Activated T-helper 17 cell treated with anti-CD3 and anti-CD28 coated beads, Interleukin-2, amount 50 U/mL, for 72 hours (primary cell): ENCODE results near the gene PDLIM4. TPM values are rescaled to one million over a fixed set of nuclear protein-coding genes. Genes with fewer than 3 reads are reported as not detected.

ENCODE experiments used
- ATAC-seq: fragments of 150-1000 bp; cut with Tn5 transposase; replicated peaks from 2 replicates; pipeline ENCODE4 v1.10.0; 2021; ENCODE audit warnings: mild to moderate bottlenecking, moderate library complexity
- H3K27ac Mint-ChIP-seq: one replicate; pipeline ENCODE4 v1.8.0; 2022; ENCODE audit warnings: mixed read lengths
- H3K27me3 Mint-ChIP-seq: one replicate; pipeline ENCODE4 v1.8.0; 2022; ENCODE audit warnings: mixed read lengths
- H3K36me3 Mint-ChIP-seq: one replicate; pipeline ENCODE4 v1.8.0; 2022; ENCODE audit warnings: low read depth, mild to moderate bottlenecking, mixed read lengths
- H3K4me1 Mint-ChIP-seq: one replicate; pipeline ENCODE4 v1.8.0; 2022; ENCODE audit warnings: mixed read lengths
- H3K4me3 Mint-ChIP-seq: one replicate; pipeline ENCODE4 v1.8.0; 2022; ENCODE audit warnings: mild to moderate bottlenecking, mixed read lengths
- H3K9me3 Mint-ChIP-seq: one replicate; pipeline ENCODE4 v1.8.0; 2022; ENCODE audit warnings: mixed read lengths
- total RNA-seq, 2 donors: library from RNA; stranded (reverse); gene quantifications; one replicate each; pipeline ENCODE4 v1.2.3, GENCODE V29; 2022

The PDLIM4 gene
- total RNA-seq, 2 donors from 2014 or later = not detected

DNA sequence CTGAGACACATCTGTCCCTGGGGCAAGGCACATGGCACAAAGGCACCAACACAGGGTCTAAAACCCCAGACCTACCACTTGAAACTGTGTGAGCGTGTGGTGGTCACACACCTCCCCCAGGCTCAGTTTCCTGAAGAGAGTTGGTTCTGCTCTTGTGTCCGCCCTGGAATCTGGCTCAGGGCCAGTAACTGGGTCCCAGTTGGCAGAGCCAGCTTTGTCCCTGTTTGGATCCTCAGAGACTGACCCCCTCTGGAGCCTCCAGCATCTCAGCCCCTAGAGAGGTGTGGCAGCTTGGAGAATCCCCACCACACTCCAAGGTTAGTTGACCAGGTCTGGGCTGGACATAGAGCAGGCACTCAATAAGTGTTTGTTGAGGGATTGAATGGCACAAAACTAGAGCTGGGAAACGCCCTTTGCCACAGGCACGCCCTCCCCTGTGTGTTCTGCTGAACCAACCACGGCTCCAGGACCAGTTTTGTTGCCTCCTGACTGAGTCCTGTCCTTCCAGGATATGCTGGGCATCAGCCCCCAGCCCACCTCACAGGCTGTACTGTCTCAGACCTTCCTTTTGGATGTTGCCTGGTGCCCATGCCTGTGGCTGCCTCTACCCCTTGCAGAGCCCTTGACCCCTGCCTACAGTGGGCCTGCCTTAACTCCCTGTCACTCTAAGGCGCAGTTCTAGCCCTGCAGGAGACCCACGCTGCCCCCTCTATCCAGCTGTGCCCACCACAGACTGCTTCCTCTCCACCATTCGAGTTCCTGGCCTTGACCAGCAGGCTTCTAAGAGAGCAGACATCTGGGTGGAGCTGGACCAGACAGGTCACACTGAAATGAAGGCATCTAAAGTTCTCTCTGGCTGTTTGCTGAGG is 3.8 kb upstream of the PDLIM4 start:
- ATAC-seq = no peak
- H3K4me1 Mint-ChIP-seq = no peaks in the 10 kb centered on the region

DNA sequence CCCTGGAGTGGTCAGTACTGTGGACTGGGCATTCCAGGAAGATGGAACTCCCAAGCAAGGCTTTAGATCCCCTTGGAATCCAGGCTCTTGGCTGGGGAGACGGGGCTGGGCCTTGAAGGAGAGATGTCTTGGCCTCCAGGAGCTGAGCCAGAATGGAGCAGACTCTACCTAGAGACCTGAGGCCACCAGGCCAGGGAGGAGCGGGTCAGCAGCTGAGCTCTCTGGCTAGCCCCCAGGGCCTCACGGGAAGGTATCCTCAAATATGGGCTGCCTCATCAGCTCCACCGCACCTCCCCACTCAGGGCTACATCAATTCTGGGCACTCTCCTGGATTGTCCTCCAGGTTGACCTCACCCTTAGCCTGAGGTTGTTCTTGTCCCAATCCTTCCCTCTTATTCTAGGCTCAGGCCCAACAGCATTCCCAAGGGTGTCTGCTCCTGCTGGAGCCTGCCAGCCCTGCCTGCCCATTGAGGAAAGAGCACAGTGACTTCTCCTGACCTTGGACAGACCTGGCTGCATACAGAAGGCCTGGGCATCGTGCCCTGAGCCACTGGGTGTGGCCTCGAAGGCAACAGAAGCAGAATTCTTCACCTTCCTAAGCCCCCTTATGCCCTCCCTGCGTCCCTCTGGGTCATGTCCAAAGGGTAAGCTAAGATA is 3.0 kb upstream of the PDLIM4 start:
- Mint-ChIP-seq H3K9me3 (no peaks in the 10 kb centered on the region), H3K27me3 (peaks cover 7% of the 10 kb centered on the region), H3K4me3 (no peak overlapping the region), H3K36me3 (no peaks in the 10 kb centered on the region), H3K4me1 (no peaks in the 10 kb centered on the region), H3K27ac (no peak overlapping the region)
- ATAC-seq = no peak

More for the DNA sequence above, 3.8 kb upstream of the PDLIM4 start:
- Mint-ChIP-seq H3K27ac (no peak overlapping the region), H3K4me3 (no peak overlapping the region), H3K27me3 (peaks cover 7% of the 10 kb centered on the region), H3K9me3 (no peaks in the 10 kb centered on the region), H3K36me3 (no peaks in the 10 kb centered on the region)

DNA sequence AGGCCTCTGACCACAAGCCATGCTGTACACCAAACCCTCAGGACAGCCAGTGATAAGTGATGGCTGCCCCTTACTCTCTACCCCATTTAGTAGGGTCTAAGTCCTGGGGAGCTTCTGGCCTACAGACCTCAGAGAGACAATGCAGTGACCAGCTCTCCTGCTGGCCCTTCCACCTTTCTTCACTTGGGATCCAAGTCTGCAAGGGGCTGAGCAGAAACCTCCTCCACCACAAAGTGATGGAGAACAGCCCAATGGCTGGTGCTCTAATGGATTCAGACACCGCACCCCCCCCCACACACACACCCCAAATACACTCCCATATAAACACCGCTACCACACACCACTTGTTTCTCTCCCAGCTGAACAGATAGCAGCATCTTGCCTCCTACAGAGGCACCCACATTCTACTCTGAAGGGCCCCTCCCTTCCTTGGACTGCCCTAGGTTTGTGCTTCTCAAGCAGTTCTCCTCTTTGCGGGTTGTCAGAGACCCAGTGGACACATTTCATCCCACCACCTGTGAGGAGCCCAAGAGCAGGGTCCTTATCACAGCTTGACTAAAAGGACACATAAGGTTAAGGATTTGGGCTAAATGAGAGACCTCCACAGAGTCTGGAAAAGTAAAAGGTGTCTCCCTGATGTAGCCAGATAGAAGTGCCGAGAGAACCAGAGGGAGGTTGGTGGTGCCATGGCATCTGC is 1.3 kb upstream of the PDLIM4 start:
- no peak overlapping the region for H3K4me3 Mint-ChIP-seq
- H3K4me1 Mint-ChIP-seq = peaks cover 10% of the 10 kb centered on the region
- no peaks in the 10 kb centered on the region for H3K36me3 Mint-ChIP-seq
- no peak overlapping the region for H3K27ac Mint-ChIP-seq
- peaks cover 7% of the 10 kb centered on the region for H3K27me3 Mint-ChIP-seq
- ATAC-seq = no peak
- no peaks in the 10 kb centered on the region for H3K9me3 Mint-ChIP-seq

DNA sequence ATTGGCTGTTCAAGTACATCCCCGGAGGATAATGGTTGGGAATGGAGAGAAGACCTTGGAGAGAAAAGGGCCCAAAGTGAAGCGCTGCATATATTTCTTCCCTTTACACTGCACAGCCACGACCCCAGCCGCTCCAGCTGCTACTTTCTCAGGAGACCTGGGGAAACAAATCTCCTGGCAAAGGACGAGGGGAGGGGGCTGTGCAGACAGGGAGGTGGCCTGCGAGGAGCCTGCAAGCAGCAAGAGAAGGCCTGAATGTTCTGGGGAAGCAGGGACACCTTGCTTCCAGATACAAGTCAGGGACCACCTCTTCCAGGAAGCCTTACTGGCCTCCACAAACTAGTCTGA is 739 bp upstream of the PDLIM4 start:
- Mint-ChIP-seq H3K27ac (no peak overlapping the region), H3K4me1 (peaks cover 10% of the 10 kb centered on the region), H3K27me3 (peaks cover 7% of the 10 kb centered on the region), H3K4me3 (no peak overlapping the region), H3K9me3 (no peaks in the 10 kb centered on the region), H3K36me3 (no peaks in the 10 kb centered on the region)
- no peak for ATAC-seq

DNA sequence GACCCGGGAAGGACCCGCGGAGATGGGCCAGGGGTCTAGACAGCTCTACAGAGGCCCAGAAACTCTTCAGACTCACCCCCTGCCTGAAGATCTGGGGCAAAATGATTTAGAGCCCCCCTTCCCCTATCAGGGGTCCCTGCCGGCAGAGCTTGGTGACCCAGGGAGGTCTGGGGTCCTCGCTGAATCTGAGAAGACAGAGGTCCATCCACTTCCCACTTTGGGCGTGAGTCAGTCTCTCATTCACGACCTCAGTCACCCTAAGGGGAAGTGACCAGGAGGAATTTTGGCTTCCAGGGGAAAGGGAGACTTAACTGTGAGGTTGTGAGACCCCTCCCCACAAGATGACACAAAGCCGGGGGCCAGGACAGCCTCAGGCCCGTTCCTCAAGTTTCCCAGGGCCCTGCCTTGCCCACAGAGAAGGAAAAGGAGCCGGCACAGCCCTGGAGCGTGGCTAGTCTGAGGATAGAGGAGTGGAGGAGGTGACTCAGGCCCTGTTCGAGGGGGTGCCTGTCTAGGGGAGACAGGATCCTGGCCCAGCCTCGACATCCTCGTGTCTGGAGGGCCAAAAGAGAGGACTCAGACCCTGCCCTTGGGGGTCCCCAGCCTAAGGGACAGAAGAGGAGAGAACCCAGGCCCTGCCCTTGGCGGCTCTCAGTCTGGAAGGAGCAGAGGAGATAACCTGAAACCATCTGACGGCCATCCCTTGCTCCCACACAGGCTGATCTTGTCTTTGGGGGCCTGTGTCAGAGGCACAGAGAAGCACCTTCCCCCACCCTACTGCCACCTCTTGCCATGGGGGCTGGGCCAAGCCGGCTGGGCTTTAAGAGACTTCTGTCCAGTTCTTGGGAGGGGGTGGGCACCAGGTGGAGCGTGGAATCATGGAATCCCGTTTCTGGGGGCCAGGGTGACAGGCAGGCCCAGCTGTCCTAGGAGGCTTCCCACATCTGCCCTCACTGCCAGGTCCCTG is 889 bp downstream of the PDLIM4 start:
- Mint-ChIP-seq H3K4me3 (no peak overlapping the region), H3K36me3 (no peaks in the 10 kb centered on the region), H3K4me1 (peaks cover 10% of the 10 kb centered on the region), H3K27ac (no peak overlapping the region), H3K9me3 (no peaks in the 10 kb centered on the region), H3K27me3 (peaks cover 7% of the 10 kb centered on the region)
- no peak for ATAC-seq

DNA sequence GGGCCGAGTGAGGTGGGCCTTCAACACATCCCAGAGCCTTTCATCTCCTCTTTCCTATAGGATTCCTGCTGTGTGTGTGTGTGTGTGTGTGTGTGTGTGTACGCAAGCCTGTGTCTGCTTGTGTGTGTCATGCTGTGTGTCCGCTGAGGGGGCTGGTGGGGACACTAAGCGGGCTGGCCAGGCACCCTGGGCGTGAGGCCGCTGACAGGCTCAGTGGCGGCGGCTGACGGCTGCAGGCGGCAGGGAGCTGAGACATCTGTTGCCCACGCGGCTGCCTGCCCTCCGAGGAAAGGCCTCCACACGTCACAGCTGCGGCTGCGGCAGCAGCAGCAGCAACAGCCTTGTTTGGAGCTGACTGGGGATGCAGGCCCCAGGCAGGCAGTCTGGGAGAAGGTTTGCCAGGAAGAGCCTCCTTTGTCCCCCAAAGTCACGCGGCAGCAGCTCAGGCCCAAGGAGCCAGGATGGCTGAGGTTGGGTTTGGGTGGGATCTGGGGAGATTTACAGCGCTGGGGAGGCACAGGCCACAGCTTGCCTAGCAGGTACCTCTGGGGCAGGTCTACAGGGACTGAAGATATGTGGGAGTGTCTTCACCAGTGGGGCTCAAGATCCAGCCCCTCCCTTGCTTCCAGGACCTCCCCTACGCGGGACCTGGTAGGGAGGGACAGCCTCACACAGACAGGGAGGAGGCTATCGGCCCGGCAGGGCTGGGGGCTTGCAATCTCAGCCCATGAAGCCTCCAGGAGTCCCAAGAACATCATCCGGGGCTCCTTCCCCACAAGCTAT is 1.8 kb downstream of the PDLIM4 start:
- no peak for ATAC-seq

DNA sequence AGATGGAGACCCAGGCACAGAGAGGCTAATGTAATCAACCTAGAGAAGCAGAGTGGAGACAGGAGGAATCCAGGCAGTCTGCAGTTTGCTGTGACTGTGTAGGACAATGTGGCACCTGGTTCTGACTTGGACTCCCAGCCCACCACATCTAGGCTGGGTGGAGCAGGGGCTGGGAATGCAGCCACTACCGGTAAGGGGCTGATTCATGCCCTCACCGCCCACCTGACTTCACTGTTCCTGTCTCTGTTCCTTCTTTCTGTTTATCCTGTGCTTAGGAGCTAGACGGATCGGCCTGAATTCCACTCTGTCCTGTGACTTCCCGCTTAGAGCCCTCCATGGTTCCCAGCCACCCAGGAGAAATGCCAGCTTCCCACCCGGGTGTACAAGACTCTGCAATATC is 2.6 kb downstream of the PDLIM4 start:
- Mint-ChIP-seq H3K27ac (peak overlapping the region; percentile 59), H3K36me3 (no peaks in the 10 kb centered on the region), H3K9me3 (no peaks in the 10 kb centered on the region), H3K27me3 (peaks cover 7% of the 10 kb centered on the region), H3K4me1 (peaks cover 10% of the 10 kb centered on the region), H3K4me3 (peak overlapping the region; percentile 56)
- peak; percentile 42 for ATAC-seq

More for the DNA sequence above, 1.8 kb downstream of the PDLIM4 start:
- Mint-ChIP-seq H3K27ac (no peak overlapping the region), H3K36me3 (no peaks in the 10 kb centered on the region), H3K27me3 (peaks cover 7% of the 10 kb centered on the region), H3K4me1 (peaks cover 10% of the 10 kb centered on the region), H3K4me3 (no peak overlapping the region), H3K9me3 (no peaks in the 10 kb centered on the region)

DNA sequence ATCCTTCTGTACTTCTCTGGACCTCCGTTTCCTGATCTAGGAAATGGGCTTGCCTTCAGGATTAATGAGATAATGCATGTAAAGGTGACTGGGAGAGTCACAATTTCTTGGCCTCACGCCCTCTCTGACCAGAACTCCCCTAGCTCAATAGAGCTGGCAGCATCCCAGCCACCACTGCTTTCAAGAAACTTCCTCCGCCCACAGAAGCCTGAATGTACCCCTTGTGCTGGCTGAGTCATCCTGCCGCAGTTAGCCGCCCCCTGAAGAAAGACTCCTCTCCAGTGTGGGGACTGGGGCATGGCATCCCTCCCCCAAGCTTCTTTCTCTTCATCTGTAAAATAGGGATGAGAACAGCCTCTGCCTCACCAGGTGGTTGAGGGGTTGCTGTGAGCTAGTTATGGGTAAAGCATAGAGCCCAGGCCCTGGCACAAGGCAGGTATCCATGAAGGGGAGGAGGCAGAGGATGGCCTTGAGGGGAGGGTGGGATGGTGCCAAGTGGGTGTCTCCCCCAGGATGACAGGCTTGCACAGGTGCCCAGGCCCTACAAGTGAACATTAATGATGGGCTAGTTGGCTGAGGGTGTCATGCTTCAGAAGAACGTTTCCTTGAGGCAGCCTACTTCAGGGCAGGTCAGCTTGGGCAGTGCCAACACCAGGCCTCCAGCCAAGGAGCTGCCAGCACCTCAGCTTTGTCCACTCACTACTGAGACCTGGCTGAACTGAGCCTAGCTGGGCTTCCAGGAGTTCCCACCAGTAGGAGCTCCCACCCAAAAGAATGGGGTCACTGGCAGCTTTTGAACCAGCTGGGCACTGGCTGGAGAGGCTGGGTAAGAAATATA is 3.4 kb downstream of the PDLIM4 start:
- Mint-ChIP-seq H3K9me3 (no peaks in the 10 kb centered on the region), H3K27me3 (peaks cover 7% of the 10 kb centered on the region), H3K36me3 (no peaks in the 10 kb centered on the region), H3K4me3 (peak overlapping the region; percentile 56), H3K4me1 (peaks cover 10% of the 10 kb centered on the region), H3K27ac (peak overlapping the region; percentile 59)
- peak; percentile 62 for ATAC-seq

DNA sequence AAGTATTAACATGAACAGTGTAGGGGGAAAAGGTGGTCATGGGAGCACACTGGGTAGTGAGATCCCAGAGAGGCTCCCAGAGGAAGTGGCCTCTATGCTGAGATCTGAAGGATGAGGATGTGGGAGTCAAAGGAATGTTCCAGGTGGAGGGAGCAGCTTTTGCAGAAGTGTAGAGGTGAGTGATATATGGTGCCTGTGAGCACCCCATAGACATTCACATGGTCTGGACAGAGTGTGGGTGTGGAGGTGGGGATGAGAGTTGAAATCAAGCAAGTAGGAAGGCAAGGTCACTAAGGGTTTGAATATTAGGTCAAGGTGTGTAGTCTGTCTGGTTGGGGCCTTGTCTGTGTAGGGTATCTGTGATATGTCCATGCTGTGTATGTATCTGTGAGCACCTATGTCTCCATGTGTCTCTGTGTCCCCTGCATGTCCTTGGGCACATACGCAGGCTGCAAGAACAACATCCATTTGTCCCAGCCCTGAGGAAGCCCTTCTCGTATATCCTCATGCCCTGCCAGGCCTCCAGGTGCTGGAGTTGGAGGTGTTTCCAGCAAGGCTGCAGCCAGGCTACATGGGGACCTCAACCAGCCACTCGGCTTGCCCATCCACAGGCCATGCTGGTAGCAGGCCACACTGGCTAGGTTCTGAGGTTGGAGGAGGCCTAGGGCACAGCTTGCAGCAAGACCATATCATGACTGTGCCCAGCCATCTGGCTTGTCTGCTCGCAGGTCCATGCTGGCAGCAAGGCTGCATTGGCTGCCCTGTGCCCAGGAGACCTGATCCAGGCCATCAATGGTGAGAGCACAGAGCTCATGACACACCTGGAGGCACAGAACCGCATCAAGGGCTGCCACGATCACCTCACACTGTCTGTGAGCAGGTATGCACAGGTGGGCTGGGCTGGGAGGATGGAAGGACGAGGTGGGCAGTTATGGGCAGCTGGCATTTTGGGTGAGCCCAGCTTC is 4.7 kb downstream of the PDLIM4 start:
- no peak for ATAC-seq
- H3K4me1 Mint-ChIP-seq = peaks cover 10% of the 10 kb centered on the region
- H3K27me3 Mint-ChIP-seq = no peaks in the 10 kb centered on the region
- H3K9me3 Mint-ChIP-seq = no peaks in the 10 kb centered on the region
- H3K36me3 Mint-ChIP-seq = no peaks in the 10 kb centered on the region
- no peak overlapping the region for H3K27ac Mint-ChIP-seq
- H3K4me3 Mint-ChIP-seq = no peak overlapping the region

DNA sequence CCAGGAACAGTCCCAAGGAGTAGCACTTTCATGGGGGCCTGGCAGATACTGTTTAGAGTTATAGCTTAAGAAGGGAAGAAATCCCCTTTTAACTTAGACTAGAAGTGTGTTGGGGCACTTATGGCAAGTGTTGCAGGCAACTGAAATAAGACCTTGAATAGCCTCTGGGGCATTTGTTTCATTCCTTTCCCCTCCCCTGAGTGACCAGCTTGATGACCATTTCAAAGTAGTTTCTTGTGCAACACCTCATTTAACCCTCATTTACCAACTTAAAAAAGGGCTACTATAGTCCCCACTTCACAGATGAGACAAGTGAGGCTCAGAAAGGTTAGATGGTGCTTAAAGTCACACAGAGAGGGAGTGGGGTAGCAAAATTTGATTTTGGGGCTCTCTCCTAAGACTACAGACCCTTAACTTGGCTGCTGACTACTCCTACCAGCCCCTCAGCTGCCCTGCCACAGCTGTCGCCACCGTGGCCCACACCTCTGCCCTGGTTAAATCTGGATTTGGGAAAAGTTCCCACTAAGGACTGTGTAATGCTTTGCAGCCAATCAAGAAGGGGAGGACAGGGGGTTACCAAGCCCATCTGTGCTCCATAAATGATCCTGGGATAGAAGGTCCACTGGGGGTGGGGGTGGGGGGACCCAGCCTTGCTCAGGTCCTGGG is 5.5 kb downstream of the PDLIM4 start:
- Mint-ChIP-seq H3K4me3 (no peak overlapping the region), H3K27me3 (no peaks in the 10 kb centered on the region), H3K27ac (no peak overlapping the region), H3K4me1 (peaks cover 10% of the 10 kb centered on the region), H3K9me3 (no peaks in the 10 kb centered on the region), H3K36me3 (no peaks in the 10 kb centered on the region)
- no peak for ATAC-seq

DNA sequence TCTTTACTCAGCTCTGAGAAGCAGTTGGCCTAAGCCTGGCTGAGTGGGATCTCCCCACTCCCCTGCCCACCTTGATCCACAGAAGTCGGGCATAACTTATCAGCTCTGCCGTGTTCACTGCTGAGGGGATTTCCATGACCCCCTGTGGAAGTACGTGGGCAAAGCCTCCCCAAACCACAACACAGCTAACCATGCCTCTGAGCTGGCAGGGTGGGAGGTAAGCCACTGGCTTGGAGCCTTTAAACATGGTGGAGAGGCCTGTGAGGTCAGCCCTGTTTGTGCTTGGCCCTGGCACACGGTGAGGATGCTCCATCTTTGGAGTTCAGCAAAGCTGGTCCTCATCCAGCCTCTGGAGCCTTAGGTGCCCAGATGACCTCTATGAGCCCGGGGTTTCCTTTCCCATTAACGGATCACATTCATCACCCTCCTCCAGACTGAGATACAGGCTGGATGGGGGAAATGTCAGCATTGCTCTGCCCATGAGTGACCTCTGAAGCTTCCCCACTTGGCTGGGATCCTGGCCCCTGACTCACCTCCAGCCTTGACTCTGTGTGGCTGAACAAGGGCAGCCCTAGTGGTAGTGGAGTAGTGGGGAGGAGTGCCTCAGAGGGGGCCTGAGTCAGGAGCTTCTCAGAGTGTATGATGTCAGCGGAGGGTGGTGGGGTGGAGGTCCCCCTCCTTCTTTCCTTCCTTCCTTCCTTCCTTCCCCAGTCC is 6.2 kb downstream of the PDLIM4 start:
- H3K27ac Mint-ChIP-seq = no peak overlapping the region
- no peaks in the 10 kb centered on the region for H3K9me3 Mint-ChIP-seq
- ATAC-seq = peak; percentile 65
- peaks cover 10% of the 10 kb centered on the region for H3K4me1 Mint-ChIP-seq
- no peaks in the 10 kb centered on the region for H3K27me3 Mint-ChIP-seq
- H3K4me3 Mint-ChIP-seq = no peak overlapping the region
- H3K36me3 Mint-ChIP-seq = no peaks in the 10 kb centered on the region
